GM19455 (cell line): ENCODE data around the gene CATSPERD.

Experiments
- ATAC-seq: cut with Tn5 transposase; IDR thresholded peaks from one replicate; pipeline ENCODE4 v1.9.1; 2021; ENCODE audit not compliant: unreplicated experiment

The CATSPERD gene

DNA sequence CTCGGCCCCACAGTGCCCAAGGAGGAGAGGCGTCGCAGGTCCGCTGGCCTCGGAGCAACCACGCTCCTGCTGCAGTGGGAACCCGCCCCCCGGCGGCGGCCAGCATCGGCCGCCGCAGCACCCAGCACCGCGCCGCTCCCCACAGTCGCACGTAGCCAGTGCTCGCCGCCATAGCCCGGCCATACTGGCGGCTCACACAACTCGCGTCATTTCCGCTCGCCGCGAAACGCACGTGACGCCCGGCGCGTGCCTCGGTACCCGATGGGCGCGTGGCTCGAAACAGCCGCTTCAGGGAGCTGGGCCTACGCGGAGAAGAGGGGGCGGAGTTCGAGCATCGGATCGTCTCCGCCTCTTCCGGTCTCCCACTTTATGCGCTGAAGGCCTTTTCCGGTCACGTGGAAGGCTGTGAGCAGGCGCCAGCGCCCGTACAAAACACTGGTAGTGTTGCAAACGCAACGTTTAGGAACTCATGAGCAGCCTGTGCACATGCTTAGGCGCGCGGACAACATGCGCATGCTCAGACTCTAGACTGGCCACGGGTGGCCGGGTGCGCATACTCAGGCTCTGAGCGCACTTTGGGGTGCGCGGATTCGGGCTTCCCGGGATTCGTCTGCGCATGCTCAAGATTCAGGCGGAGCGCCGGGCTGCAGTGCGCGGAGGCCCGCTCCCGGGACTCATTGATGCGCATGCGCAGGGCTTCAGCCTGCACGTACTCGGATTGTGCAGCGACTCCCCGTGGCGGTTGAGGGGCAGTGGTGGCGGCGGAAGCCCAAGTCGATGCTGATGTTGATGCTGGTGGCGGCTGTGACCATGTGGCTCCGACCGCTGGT, at the start of gene CATSPERD, which contains the start of gene LONP1:
Gene CATSPERD (plus strand): TSS at position 677 of the 830 bp plus-strand sequence. CDS start 101 bp downstream, at position 778.
Gene LONP1 (minus strand): TSS at position 186 of the 830 bp plus-strand sequence. CDS start 14 bp downstream, at position 172.
- ATAC-seq = peak; percentile 80

DNA sequence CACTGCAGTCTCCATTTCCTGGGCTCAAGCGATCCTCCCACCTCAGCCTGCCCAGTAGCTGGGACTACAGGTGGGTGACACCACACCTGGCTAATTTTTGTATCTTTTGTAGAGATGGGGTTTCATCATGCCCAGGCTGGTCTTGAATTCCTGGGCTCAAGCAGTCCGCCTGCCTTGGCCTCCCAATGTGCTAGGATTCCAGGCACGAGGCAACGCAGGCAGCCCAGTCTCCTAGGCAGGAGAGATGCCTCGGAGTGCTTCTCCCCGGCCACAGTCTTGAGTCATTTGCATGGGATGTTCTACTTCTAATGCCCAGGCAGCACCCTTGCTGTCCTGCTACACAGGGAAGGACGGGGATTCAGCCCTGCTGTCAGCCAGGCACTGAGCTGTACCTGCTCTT, 48.8 kb upstream of the CATSPERD start:
- ATAC-seq = no peak

DNA sequence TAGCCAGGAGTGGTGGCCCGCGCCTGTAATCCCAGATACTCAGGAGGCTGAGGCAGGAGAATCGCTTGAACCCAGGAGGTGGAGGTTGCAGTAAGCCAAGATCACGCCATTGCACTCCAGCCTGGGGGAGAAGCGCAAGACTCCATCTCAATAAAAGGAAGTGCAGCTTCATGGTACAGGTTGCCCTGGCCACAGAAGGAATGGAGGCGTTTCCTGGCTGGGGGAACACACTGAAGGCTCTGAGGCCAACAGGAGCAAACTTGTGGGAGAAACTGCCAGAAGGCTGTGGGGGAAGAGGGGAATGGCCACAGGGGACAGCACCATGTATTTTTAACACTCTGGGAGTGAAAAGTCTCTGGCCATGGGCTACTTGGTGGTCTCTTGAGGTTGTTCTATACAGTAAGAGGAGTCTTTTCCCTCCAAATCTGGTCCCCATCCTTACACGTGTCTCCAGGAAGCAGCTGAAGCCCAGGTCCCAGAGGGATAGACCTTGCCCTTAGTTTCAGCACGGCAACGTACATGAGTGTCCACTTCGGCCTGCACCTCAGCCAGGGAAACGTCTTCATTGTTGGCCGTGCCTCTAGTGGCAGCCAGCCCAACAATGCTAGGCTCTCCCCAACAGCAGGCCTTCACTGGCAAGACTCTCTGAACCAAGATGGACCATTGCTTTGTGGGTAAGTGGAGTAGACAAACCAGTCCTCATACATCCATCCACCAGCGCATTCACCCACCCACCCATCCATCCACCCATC, 47.6 kb upstream of the CATSPERD start:
- ATAC-seq = no peak

GRCh38 chr19:5673752-5674151, 46.7 kb upstream of the CATSPERD start:
- no peak for ATAC-seq

GRCh38 chr19:5674714-5675113, 45.7 kb upstream of the CATSPERD start:
- ATAC-seq = no peak

DNA sequence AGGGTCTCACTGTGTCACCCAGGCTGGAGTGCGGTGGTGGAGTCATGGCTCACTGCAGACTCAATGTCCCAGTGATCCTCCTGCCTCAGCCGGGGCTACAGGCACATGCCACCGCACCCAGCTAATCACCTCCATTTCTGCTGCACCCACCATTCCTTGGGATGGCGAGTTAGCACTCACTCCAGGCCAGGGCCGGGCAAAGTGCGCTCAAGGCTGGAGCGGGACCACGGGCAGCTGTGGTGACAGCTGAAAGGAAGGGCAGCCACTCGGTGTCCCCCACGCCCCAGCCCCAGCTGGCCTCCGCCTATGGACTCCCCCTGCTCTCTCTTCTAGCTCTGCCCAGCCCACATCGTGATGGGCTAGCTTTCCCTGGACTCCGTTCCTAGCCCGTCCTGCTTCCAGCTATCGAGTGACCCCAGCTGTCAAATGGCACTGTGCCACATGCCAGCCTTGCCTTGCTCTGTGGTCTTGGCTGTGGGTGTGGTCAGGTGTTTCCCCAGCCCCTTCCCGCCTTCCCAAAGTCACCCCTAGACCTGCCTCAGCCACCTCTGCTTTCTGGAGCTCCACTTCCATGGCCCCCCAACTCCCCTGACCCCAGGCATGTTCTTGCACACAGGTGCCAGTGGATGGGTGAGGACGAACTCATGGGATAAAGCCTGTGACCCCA, 44.2 kb upstream of the CATSPERD start:
- ATAC-seq = no peak

DNA sequence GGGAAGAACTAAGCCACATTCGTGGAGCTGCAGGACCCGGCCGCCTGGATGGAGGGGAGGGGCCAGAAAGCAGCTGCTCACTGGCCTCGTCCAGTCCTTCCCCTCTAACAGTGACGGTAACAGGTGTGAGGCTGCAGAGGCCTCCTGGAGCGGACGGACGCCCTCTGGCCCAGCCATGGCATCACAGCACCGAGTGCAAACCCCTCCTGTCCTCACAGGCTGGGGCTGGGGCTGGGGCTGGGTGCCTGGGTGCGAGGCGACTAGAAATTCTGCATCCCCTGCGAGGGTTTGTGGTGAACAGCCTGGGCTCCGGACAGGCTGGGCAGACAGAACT, 43.7 kb upstream of the CATSPERD start:
- ATAC-seq = no peak

DNA sequence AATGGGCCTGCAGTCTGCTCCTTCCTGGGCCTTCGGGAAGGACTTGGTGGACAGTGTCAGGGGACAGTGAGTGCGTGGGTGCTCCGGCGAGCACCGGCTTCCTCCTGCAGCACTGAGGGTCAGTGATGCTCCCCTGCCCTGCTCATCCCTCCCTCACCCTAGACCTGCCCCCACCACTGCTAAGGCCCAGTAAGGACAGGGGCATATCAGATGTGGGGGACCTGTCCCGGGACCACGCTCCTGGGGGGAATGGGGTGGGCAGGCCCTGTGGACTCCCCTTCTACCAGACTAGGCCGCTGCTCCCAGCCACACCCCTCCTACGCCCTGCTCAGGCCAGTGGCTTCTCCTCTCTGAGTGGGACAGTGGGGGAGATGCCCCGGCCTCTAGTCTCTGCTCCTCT, 43.3 kb upstream of the CATSPERD start:
- ATAC-seq = no peak

- no peak for ATAC-seq
Observed at GRCh38 chr19:5677580-5677979, 42.9 kb upstream of the CATSPERD start.

GRCh38 chr19:5678071-5678718, 42.2 kb upstream of the CATSPERD start:
- no peak for ATAC-seq

DNA sequence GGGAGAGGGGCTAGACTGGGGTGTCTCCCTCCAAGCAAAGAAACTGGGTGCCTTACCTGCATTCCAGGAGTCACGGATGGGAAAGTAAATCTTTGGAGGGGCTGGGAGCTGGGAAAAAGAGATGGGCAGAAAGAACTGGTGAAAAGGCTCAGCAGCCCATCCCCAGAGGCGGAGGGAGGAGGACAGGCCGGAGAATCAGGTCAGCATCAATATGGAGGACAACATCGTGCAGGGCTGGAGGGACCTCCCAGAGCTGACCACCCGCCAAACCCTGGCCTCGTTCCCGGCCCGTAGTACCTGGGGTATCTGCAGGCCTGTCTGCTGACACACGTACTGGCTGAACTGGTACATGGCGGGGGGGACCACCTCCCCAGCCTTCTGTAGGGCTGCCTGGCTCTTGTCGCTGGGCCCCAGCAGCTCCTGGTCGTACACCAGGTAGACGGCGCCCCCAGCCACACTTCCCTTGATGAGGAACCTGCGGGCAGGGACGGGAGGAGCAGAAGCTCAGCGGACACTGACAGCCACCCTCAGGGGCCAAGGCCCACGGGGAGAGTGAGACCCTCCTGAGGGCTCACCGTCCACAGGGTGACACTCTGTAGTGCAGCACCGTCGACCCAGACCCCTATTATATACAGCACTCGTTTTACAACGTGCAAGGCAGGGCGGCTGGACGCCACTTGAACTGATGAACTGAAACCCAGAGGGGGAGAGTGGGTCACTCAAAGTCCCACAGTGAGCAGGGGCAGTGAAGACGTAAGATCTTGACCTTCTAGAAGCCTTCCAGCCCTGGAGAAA, 41.0 kb upstream of the CATSPERD start:
- ATAC-seq = no peak

- ATAC-seq = no peak
Observed at GRCh38 chr19:5680084-5680436, 40.4 kb upstream of the CATSPERD start.

- ATAC-seq = peak; percentile 76
Observed at GRCh38 chr19:5680437-5681368, 39.7 kb upstream of the CATSPERD start, which contains the start of the genes HSD11B1L and MICOS13. HSD11B1L (plus strand) TSS chr19:5681027; CDS start chr19:5684833, 3,806 bp downstream. MICOS13 (minus strand) TSS chr19:5680516; CDS start chr19:5680486, 30 bp downstream.

DNA sequence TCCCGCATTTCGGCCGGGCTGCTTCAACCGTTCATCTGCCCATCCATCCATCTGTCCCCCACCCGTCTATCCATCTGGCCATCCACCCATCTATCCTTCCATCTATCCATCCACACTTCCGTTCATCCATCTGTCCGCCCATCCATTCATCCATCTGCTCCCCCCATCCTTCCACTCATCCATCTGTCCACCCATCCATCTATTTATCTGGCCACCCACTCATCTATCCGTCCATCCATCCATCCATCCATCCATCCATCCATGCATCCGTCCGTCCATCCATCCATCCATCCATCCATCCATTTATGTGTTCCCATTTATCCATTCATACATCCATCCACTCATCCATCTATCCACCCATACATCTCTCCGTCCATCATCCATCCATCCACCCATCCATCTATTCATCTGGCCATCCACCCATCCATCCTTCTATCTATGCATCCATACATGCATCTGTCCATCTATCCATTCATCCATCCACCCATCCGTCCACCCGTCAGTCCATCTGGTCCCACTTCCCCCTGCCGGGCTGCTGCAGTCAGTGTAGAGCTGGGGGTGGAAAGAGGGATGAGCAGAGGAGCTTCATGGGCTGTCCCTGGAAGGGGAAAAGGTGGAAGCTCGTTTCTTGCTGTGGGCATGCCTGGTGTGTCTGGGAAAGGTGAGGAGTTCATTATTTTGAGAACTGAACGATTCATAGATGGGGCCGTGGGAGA, 38.9 kb upstream of the CATSPERD start:
- ATAC-seq = no peak

GRCh38 chr19:5682107-5682482, 38.3 kb upstream of the CATSPERD start:
- ATAC-seq = no peak

DNA sequence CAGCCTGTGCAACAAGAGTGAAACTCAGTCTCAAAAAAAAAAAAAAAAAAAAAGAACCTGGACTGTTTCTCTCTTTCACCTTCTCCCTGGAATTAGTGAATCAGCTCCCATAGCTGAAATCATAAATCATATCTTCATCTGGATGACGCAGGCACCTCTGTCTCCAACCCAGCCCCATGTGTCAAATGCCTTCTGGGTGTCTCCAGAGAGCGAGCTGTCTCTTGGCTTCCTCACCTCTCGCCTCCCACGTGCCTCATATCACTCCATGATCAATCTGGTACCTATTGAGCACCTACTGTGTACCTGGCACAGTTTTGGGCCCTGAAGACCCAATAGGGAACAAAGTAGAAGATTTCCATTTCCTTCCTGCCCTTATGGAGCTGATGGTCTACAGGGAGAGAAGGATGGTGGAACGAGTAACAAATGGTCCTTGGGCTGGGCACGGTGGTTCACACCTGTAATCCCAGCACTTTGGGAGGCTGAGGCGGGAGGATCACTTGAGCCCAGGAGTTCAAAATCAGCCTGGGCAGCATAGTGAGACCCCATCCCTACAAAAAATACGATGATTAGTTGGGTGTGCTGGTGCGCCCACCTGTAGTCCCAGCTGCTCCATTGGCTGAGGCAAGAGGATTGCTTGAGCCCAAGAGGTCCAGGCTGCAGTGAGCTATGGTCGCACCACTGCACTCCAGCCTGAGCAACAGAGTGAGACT, 37.1 kb upstream of the CATSPERD start:
- ATAC-seq = no peak

DNA sequence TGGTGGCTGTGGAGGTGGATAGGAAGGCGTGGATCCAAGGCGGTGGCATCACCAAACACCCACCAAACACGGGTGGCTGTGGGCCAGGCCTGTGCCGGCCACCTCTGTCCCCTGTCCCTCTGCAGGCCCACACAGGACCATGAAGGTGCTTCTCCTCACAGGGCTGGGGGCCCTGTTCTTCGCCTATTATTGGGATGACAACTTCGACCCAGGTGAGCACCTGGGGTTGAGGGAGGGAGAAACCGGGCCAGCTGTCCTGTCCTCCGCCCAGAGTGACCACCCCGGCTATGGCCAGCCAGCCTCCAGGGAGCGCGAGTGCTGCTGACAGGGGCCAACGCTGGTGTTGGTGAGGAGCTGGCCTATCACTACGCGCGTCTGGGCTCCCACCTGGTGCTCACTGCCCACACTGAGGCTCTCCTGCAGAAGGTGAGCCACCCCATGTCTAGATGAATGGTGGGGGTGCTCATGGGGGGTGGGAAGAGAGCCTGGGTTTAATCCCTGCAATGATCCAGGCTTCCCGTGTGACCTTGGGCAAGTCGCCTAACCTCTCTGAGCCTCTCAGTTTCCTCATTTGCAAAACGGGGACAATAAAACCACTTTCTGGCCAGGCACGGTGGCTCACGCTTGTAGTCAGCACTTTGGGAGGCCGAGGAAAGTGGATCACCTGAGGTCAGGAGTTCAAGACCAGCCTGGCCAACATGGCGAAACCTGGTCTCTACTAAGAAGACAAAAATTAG, 35.6 kb upstream of the CATSPERD start:
- ATAC-seq = no peak
